Spleen (tissue), 7 donors: ENCODE data around the gene WDFY2.

Experiments
- POLR2AphosphoS5 ChIP-seq, 3 donors: sonication (generic); formaldehyde crosslinking; IDR thresholded peaks; one replicate each; pipeline ENCODE4 v1.5.1; 2017; ENCODE audit warnings: antibody characterized with exemption in 3 of 3
- TF ChIP-seq, protein P1 (sequence below), 11 experiments: fragments of 200-600 bp in 7 of 11; fragments of 450-650 bp in 4 of 11; sonication (generic) in 4 of 11; IDR thresholded peaks in 8 of 11; conservative IDR thresholded peaks in 3 of 11; 1 replicate in 7 of 11; 2 replicates in 4 of 11; pipeline versions ENCODE4 v1.4.0 to v1.8.0; 2016 to 2021; ENCODE audit warnings: antibody characterized with exemption in 11 of 11, inconsistent platforms in 4 of 11, mild to moderate bottlenecking in 1 of 11
- donor health status: DM: no; HTN: no; CAD: no; lungs with moderate emphysema.
- donor health status: DM: no; HTN: no; CAD: no.
- donor health status: DM: no; HTN: no; CAD: no.

DNA sequence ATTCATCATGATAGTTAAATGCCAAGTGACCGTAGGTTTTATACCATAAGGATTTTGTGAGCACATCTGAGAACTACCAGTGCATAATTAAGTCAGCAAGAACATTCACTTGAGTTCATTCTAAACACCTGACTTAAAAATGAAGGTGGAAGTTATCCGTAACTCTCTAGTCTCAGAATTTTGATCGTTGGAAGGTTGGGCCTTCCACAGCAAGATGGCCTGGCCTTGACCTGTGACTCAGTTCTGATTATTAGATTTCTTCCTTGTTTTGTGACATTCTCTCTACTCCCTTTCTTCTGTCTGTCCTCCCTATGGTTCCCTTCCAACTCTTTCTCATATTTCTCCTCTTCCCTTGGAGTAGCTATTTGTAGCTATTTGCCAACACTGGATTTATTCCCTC lies 20.0 kb upstream of the WDFY2 start:
- TF ChIP-seq POLR2AphosphoS5 (IDR thresholded peaks at IDR 0.05), result no peak
- TF ChIP-seq, protein P1, sequence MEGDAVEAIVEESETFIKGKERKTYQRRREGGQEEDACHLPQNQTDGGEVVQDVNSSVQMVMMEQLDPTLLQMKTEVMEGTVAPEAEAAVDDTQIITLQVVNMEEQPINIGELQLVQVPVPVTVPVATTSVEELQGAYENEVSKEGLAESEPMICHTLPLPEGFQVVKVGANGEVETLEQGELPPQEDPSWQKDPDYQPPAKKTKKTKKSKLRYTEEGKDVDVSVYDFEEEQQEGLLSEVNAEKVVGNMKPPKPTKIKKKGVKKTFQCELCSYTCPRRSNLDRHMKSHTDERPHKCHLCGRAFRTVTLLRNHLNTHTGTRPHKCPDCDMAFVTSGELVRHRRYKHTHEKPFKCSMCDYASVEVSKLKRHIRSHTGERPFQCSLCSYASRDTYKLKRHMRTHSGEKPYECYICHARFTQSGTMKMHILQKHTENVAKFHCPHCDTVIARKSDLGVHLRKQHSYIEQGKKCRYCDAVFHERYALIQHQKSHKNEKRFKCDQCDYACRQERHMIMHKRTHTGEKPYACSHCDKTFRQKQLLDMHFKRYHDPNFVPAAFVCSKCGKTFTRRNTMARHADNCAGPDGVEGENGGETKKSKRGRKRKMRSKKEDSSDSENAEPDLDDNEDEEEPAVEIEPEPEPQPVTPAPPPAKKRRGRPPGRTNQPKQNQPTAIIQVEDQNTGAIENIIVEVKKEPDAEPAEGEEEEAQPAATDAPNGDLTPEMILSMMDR (IDR thresholded peaks at IDR 0.05 in 8 of 11, conservative IDR thresholded peaks at IDR 0.05 in 3 of 11), result no peak
